Heart left ventricle (tissue), 16 donors: ENCODE data around the gene MAML1. TPM values are rescaled to one million over a fixed set of nuclear protein-coding genes. Genes with fewer than 3 reads are reported as not detected.

Experiments used
- ATAC-seq, 4 donors: fragments of 200-7000 bp; cut with Tn5 transposase; one replicate each; pipeline ENCODE4 v1.9.1; 2020 to 2022; ENCODE audit warnings: moderate library complexity in 4 of 4, mild to moderate bottlenecking in 3 of 4, moderate number of reproducible peaks in 1 of 4
- DNase-seq, 5 donors: peaks; one replicate each; pipeline ENCODE4 v3.0.0-alpha.2; 2020
- H3K27ac ChIP-seq, 12 donors: fragments of 200-600 bp; sonication (generic) in 4 of 12; one replicate each; pipeline versions ENCODE4 v1.5.0 to v1.8.0; 2016 to 2022; ENCODE audit warnings: mild to moderate bottlenecking in 2 of 12
- H3K27me3 ChIP-seq, 9 donors: fragments of 200-600 bp; sonication (generic) in 2 of 9; one replicate each; pipeline versions ENCODE4 v1.5.1 to v1.8.0; 2016 to 2022; ENCODE audit warnings: mild to moderate bottlenecking in 3 of 9
- H3K36me3 ChIP-seq, 9 donors: fragments of 200-600 bp; sonication (generic) in 2 of 9; one replicate each; pipeline versions ENCODE4 v1.5.0 to v1.8.0; 2018 to 2022; ENCODE audit warnings: mild to moderate bottlenecking in 2 of 9
- H3K4me1 ChIP-seq, 12 donors: fragments of 200-600 bp; sonication (generic) in 4 of 12; one replicate each; pipeline versions ENCODE4 v1.5.0 to v1.8.0; 2016 to 2022; ENCODE audit warnings: mild to moderate bottlenecking in 3 of 12
- H3K4me3 ChIP-seq, 12 donors: fragments of 200-600 bp; sonication (generic) in 4 of 12; one replicate each; pipeline versions ENCODE4 v1.5.0 to v1.8.0; 2017 to 2022; ENCODE audit warnings: mild to moderate bottlenecking in 9 of 12, moderate library complexity in 4 of 12
- H3K9me3 ChIP-seq, 12 donors: fragments of 200-600 bp; sonication (generic) in 4 of 12; one replicate each; pipeline versions ENCODE4 v1.5.0 to v1.8.0; 2016 to 2022; ENCODE audit warnings: mild to moderate bottlenecking in 1 of 12
- POLR2A ChIP-seq, 2 donors: fragments of 450-650 bp; IDR thresholded peaks; one replicate each; pipeline ENCODE4 v1.6.1; 2017; ENCODE audit warnings: antibody characterized with exemption in 2 of 2, mild to moderate bottlenecking in 2 of 2, moderate library complexity in 2 of 2
- WGBS, 4 donors: extraction: QIAGEN DNeasy Blood & Tissue Kit in 2 of 4; methylation state at CpG; one replicate each; pipeline versions ENCODE4 v1.1.5 to v1.1.7; 2013 to 2018; 5-methylcytosine and 5-hydroxymethylcytosine counted together
- intact Hi-C, 10 donors: fragments of 100-400 bp; cut with DNase I; formaldehyde crosslinking; loops; one replicate each; pipeline versions ENCODE4 v1.11.1 to v1.14.2; 2022
- polyA plus RNA-seq, 2 donors: library from polyadenylated mRNA; stranded (reverse); fragments of 200-250 nt; gene quantifications; one replicate each; pipeline ENCODE4 v1.2.3, GENCODE V29; 2013
- total RNA-seq, 9 donors: library from RNA; depleted of rRNA in 2 of 9; stranded (reverse); fragments of >200 nt in 2 of 9; fragmentation: NEBNext Ultra II Directional in 3 of 9; extraction: Animal tissue kit (Norgen Biotek cat#: 25700) in 3 of 9; gene quantifications; one replicate each; pipeline versions ENCODE4 v1.1.0 to v1.2.4, GENCODE V29; 2016 to 2023
- TF ChIP-seq, protein P1 (sequence below), 12 donors: fragments of 200-600 bp; sonication (generic) in 4 of 12; IDR thresholded peaks; one replicate each; pipeline versions ENCODE4 v1.5.0 to v1.8.0; 2018 to 2022; ENCODE audit warnings: antibody characterized with exemption in 12 of 12, mild to moderate bottlenecking in 5 of 12
- donor health status: ischemic (EF 13 %, LVEDD 7.1; RV severe dilation, severe dysfunction).
- donor health status: healthy with polysubstance abuse.
- donor health status: DM: no; HTN: yes; CAD: no.
- donor health status: DM: no; HTN: no; CAD: no.
- donor health status: ischemic (EF 25% LVEDD 6.9; RV normal size, moderate dysfunction).
- donor health status: ischemic (EF 25% LVEDD 5.7; RV mildly dilated, moderate dysfunction).
- donor health status: healthy.
- donor health status: DM: yes; HTN: yes; CAD: no.
- donor health status: ischemic (EF 35%, LVEDD 5.7; RV mildly dilated, moderate dysfunction).
- donor health status: nonischemic (EF 11% LVEDD 7.7; RV severe dilation, severe dysfunction).
- donor health status: DM: yes; HTN: yes; CAD: no.
- donor health status: PGD.
- donor health status: ischemic (EF 29% LVEDD 5.4; RV normal size, mild dysfunction).
- donor health status: nonischemic (EF 23%, LVEDD 6.1; RV moderate dilation, normal function).

Gene MAML1
- total and polyA plus RNA-seq, 11 donors, result 6.9 to 18.0 (median 11.8) TPM

DNA sequence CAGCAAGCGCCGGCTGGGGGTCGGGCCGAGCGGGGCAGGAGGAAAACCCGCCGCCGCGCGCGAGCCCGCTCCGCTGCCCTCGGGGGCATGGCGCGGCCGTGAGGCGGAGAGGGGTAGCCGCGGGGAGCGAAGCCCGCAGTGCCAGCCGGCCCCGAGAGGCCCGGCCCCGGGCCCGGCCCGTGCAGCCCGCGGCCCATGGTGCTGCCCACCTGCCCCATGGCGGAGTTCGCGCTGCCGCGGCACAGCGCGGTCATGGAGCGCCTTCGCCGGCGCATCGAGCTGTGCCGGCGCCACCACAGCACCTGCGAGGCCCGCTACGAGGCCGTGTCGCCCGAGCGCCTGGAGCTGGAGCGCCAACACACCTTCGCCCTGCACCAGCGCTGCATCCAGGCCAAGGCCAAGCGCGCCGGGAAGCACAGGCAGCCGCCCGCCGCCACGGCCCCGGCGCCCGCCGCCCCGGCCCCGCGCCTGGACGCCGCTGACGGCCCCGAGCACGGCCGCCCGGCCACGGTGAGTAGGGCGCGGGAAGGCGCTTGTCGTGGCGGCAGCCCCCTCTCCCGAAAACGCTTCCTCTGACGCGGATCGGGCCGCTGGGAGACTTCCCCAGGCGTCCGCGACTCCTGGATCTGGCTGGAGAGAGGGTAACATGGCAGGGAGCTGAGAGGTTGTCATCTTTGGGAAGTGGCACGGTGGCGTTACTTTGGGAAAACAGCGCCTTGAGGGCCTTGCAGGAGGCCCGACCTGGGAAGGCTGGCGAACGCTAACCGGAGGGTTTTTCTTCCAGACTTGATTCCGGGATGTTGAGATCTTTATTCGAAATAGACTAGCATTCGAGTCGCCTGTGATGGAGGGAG lies 523 bp downstream of the MAML1 start:
- Histone ChIP-seq H3K4me1 (peaks cover 3 to 68% (median 44%) of the 10 kb centered on the region in 12 donors), H3K27ac (peak overlapping the region; percentile 77 to 97 (median 94)), H3K27me3 (no peaks in the 10 kb centered on the region), H3K4me3 (peak overlapping the region; percentile 53 to 95 (median 81)), H3K9me3 (no peaks in the 10 kb centered on the region), H3K36me3 (peaks cover 0 to 48% (median 36%) of the 10 kb centered on the region in 9 donors)
- TF ChIP-seq, protein P1, sequence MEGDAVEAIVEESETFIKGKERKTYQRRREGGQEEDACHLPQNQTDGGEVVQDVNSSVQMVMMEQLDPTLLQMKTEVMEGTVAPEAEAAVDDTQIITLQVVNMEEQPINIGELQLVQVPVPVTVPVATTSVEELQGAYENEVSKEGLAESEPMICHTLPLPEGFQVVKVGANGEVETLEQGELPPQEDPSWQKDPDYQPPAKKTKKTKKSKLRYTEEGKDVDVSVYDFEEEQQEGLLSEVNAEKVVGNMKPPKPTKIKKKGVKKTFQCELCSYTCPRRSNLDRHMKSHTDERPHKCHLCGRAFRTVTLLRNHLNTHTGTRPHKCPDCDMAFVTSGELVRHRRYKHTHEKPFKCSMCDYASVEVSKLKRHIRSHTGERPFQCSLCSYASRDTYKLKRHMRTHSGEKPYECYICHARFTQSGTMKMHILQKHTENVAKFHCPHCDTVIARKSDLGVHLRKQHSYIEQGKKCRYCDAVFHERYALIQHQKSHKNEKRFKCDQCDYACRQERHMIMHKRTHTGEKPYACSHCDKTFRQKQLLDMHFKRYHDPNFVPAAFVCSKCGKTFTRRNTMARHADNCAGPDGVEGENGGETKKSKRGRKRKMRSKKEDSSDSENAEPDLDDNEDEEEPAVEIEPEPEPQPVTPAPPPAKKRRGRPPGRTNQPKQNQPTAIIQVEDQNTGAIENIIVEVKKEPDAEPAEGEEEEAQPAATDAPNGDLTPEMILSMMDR (IDR thresholded peaks at IDR 0.05), result no peak
- TF ChIP-seq POLR2A (IDR thresholded peaks at IDR 0.05), result no peak
- intact Hi-C loops, result loop anchor here in 3 of 10 donors (1.0 to 5.0 kb wide), 5 partner anchors 34 to 111 kb away; partner anchors contain the start of genes CANX (in 3 of the 3) and HNRNPH1 (in 1 of the 3)
- ATAC-seq (peak in 2 of 4 donors; percentile 64 to 69), DNase-seq (peak; percentile 30 to 73 (median 39))
- 0 to 1% (median 0%) methylated on average over 39 to 101 of the region's 101 CpGs for WGBS, 4 donors

DNA sequence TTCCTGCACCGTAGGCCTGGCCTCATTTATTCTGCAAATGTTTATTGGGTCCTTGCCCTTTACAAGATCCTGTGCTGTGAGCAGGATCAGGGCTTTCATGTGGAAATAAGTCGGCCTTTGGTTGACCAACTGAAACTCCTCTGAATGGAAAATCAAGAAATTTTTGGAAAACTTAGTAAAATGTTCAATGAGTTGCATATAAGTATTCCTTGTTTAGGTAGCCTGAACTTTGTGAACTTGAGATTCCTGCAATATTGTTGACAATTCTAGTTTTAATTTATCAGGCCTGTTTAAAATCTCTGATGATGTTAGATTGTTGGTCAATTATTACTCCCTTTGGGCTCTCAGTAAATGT lies 1.1 kb downstream of the MAML1 start:
- ATAC-seq (no peak), DNase-seq (no peak)
- Histone ChIP-seq H3K4me3 (peak overlapping the region; percentile 53 to 95 (median 81)), H3K27me3 (no peaks in the 10 kb centered on the region), H3K36me3 (peaks cover 0 to 46% (median 32%) of the 10 kb centered on the region in 9 donors), H3K27ac (peak overlapping the region; percentile 77 to 97 (median 94)), H3K9me3 (no peaks in the 10 kb centered on the region), H3K4me1 (peaks cover 3 to 74% (median 47%) of the 10 kb centered on the region in 12 donors)
- no peak for TF ChIP-seq POLR2A (IDR thresholded peaks at IDR 0.05)
- TF ChIP-seq, protein P1 (IDR thresholded peaks at IDR 0.05), result no peak
- WGBS, 4 donors, result 0 to 1% (median 0%) methylated on average over 2 of the region's 2 CpGs
- intact Hi-C loops, result loop anchor here in 2 of 10 donors (2.0 to 5.0 kb wide), 3 partner anchors 35 to 111 kb away; partner anchors contain the start of genes CANX (in 2 of the 2) and HNRNPH1 (in 1 of the 2)

DNA sequence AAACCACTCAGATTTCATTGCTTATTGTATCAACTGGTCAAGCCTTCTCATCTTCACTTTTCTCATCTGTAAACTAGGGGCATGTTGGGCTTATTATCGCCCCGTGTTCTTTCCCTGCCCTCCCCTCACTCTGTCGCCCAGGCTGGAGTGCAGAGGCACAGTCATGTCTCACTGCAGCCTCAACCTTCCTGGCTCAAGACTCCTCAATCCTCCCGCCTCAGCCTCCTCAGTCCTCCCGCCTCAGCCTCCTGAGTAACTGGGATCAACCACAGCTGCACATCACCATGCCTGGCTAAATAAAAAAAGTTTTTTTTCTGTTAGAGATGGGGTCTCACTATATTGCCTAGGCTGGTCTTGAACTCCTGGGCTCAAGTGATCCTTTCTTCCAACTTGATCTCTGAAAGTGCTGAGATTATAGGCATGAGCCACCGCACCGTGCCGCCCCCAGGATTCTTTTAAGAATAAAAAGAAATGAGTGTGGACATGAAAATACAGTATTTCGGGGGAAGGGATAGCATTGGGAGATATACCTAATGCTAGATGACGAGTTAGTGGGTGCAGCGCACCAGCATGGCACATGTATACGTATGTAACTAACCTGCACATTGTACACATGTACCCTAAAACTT lies 2.0 kb downstream of the MAML1 start:
- peaks cover 0 to 42% (median 23%) of the 10 kb centered on the region in 9 donors for H3K36me3 ChIP-seq

More for the DNA sequence above, 2.0 kb downstream of the MAML1 start:
- WGBS, 4 donors, result 71 to 81% (median 77%) methylated on average over 12 of the region's 12 CpGs
- Histone ChIP-seq H3K27ac (peak overlapping the region in 6 of 12 donors; percentile 7 to 97 (median 85)), H3K4me3 (peak overlapping the region in 9 of 12 donors; percentile 63 to 95 (median 81)), H3K27me3 (no peaks in the 10 kb centered on the region), H3K9me3 (no peaks in the 10 kb centered on the region), H3K4me1 (peaks cover 3 to 77% (median 47%) of the 10 kb centered on the region in 12 donors)
- intact Hi-C loops, result loop anchor here in 1 of 10 donors (5.0 kb wide), 1 partner anchor 112 kb away; the partner anchor contains the start of gene HNRNPH1
- no peak for DNase-seq
- TF ChIP-seq POLR2A (IDR thresholded peaks at IDR 0.05), result no peak
- TF ChIP-seq, protein P1 (IDR thresholded peaks at IDR 0.05), result no peak
- no peak for ATAC-seq
